GM10266 (cell line): ENCODE data around the gene OSMR.

Experiments used
- DNase-seq: peaks from one replicate; pipeline ENCODE4 v3.0.0; 2012; ENCODE audit errors: extremely low spot score
- TF ChIP-seq, protein P1 (sequence below): IDR thresholded peaks from 2 replicates; pipeline ENCODE4 v1.5.1; 2012; ENCODE audit warnings: mild to moderate bottlenecking, low read depth; ENCODE audit not compliant: control insufficient read depth, insufficient read depth; ENCODE audit errors: missing control alignments

Gene OSMR

DNA sequence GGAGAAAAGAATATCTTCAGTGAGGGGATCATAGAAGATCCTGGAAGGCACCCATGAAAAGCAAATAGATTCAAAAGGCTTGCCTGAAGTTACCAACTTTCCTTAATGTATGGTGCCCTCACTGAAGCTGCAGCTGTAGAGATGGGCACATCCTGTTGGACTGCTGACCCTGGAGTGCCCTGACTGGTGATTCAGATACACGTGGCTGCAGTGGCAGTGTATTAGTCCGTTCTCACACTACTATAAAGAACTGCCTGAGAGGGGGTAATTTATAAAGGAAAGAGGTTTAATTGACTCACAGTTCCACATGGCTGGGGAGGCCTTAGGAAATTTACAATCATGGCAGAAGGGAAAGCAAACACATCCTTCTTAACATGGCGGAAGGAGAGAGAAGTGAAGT is 80.3 kb downstream of the OSMR start:
- DNase-seq = no peak

DNA sequence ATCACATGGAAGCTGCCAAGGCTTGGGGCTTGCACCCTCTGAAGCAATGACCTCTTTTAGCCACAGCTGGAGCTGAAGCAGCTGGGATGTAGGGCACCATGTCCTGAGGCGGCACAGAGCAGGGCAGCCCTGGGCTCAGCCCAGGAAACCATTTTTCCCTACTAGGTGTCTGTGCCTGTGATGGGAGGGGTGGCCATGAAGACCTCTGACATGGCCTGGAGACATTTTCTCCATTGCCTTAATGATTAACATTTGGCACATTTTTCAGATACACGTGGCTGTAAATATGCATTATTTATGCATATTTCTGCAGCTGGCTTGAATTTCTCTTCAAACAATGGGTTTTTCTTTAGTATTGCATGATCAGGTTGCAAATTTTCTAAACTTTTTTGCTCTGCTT is 81.7 kb downstream of the OSMR start:
- TF ChIP-seq, protein P1, sequence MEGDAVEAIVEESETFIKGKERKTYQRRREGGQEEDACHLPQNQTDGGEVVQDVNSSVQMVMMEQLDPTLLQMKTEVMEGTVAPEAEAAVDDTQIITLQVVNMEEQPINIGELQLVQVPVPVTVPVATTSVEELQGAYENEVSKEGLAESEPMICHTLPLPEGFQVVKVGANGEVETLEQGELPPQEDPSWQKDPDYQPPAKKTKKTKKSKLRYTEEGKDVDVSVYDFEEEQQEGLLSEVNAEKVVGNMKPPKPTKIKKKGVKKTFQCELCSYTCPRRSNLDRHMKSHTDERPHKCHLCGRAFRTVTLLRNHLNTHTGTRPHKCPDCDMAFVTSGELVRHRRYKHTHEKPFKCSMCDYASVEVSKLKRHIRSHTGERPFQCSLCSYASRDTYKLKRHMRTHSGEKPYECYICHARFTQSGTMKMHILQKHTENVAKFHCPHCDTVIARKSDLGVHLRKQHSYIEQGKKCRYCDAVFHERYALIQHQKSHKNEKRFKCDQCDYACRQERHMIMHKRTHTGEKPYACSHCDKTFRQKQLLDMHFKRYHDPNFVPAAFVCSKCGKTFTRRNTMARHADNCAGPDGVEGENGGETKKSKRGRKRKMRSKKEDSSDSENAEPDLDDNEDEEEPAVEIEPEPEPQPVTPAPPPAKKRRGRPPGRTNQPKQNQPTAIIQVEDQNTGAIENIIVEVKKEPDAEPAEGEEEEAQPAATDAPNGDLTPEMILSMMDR = no peak
- no peak for DNase-seq

More for the DNA sequence above, 80.3 kb downstream of the OSMR start:
- TF ChIP-seq, protein P1 = no peak

DNA sequence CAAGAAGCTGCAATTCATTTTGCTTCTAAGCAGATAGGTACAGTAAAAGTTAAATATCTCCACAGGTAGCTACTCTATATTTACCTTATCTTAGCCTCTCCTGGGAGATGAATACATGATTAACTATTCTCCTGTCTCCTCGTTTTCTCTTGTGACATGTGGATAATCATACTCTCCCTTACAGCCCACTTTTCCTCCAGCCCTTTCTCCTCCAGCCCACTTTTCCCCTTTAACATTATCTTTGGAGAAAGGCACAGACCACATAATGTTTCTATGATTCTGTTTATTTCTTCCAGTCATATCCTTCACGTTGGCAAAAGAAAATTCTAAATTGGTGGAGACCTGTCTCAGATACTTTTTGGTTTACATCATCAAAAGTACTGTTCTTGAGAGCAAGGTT is 84.0 kb downstream of the OSMR start:
- TF ChIP-seq, protein P1 = no peak
- no peak for DNase-seq

DNA sequence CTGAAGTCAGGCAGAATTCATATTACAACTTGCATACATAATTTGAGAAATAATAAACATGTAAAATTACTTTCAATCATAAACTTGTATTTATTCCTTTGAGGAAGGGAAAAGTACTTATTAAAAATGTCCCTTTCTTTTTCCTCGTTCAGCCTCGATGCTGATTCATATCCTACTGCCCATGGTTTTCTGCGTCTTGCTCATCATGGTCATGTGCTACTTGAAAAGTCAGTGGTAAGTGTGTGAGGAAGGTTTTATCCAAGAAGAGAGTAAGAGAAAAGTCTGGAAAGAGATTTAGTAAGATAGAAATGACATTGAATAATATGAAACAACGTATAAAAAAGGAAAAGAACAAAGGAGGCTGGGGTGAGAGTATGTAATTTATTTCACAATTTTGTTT is 85.9 kb downstream of the OSMR start:
- TF ChIP-seq, protein P1 = no peak

DNA sequence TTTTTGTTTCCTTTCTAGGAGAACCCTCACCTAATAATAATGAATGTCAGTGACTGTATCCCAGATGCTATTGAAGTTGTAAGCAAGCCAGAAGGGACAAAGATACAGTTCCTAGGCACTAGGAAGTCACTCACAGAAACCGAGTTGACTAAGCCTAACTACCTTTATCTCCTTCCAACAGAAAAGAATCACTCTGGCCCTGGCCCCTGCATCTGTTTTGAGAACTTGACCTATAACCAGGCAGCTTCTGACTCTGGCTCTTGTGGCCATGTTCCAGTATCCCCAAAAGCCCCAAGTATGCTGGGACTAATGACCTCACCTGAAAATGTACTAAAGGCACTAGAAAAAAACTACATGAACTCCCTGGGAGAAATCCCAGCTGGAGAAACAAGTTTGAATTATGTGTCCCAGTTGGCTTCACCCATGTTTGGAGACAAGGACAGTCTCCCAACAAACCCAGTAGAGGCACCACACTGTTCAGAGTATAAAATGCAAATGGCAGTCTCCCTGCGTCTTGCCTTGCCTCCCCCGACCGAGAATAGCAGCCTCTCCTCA is 87.1 kb downstream of the OSMR start:
- TF ChIP-seq, protein P1 = no peak

More for the DNA sequence above, 85.9 kb downstream of the OSMR start:
- DNase-seq = no peak

DNA sequence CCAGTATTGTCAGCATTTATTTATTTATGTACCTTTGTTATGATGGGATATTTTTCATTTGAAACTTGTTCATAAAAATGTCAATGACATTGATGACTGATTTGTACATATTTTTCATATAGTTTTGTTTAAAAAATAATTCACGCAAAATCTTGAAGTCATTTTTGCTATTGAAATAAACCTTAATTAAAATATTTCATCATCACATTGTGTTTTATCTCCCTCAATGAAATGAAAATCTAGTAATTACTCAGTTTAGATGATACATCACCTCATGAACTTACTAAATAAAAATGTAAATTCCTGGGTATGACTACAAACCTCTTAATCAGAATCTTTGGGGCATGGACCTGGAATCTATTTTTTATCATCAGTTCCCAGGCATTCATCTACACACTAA is 89.6 kb downstream of the OSMR start:
- no peak for DNase-seq
- TF ChIP-seq, protein P1 = no peak

More for the DNA sequence above, 87.1 kb downstream of the OSMR start:
- no peak for DNase-seq

DNA sequence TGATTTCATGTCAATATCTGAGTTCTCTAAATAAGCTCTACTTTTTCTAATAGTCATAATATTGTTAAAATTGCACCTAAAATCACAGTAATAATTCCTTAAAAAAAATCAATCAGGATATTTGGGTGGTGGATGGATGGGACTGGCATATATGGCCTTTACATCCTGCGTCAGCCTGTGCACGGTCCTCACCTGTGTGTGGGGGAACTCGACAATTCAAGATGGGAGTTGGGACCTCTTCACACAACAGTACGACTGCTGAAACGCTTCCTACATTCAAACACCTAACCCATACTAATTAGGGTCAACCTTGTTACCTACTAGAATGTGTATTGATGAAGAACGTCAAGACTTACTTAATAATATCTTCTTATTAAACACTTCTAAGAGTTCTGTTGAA is 90.5 kb downstream of the OSMR start:
- TF ChIP-seq, protein P1 = no peak
- DNase-seq = no peak
